Measurements from ENCODE around the gene F10. TPM values are rescaled to one million over a fixed set of nuclear protein-coding genes. Genes with fewer than 3 reads are reported as not detected.

F10 gene
- total RNA-seq, 2 experiments from 2014 or later, result not detected

DNA sequence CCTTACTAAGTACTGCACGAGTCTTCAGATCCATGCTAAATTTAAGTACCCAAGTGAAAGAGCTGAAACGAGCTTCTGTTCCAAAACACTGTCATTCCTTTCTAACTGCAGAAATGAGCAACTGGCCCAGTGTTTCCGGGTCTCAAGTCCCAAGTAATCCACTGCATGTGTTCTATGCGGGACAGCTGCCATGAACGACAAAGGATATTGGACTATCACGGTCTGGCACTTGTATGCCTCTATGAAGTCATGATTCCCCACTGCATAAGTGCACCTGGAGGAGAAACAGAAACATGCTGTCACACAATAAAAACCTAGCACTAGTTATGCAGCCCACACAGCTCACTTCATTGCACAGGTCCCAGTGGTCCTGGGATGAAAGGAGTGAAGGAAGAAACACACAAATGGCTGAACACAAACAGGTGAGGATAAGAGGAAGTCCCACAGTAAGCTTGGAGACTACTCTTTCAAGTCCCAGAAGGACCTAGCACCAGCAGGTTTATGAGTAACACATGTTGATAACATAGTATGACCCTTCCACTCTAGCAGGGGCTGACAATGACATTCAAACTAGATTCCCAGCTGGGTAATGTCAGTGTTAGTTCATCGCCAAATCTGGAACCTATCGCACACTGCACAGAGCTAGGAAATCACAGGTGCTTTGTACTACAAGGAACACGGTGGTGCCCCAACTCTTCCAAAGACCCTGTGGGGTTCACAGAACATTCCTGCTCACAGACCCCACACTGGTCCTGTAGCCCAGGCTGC is 74.6 kb downstream of the F10 start:
- POLR2A ChIA-PET, result interaction anchor here (0.9 kb wide), 1 partner anchor 16 kb away, joined by 3 read pairs; no protein-coding TSS in a partner anchor
- peaks cover 73% of the 10 kb centered on the region for H3K36me3 ChIP-seq (ENCODE audit: insufficient read depth, low read length)
- H3K9me2 ChIP-seq (ENCODE audit: insufficient read depth, low read length), result no peaks in the 10 kb centered on the region
- no peak overlapping the region for H3K27ac ChIP-seq (ENCODE audit: low read depth, low read length, poor library complexity, severe bottlenecking)
- DNase-seq (ENCODE audit: low spot score), result no peak
- no peak overlapping the region for H3K4me2 ChIP-seq (ENCODE audit: low read length)
- H3K4me1 ChIP-seq (ENCODE audit: insufficient read depth, low read length, poor library complexity, severe bottlenecking), result no peaks in the 10 kb centered on the region
- H3K9me3 ChIP-seq (ENCODE audit: low read length), result no peaks in the 10 kb centered on the region
- BruUV-seq (replicated peaks), result no TSS peak
- TF ChIP-seq, protein P1, sequence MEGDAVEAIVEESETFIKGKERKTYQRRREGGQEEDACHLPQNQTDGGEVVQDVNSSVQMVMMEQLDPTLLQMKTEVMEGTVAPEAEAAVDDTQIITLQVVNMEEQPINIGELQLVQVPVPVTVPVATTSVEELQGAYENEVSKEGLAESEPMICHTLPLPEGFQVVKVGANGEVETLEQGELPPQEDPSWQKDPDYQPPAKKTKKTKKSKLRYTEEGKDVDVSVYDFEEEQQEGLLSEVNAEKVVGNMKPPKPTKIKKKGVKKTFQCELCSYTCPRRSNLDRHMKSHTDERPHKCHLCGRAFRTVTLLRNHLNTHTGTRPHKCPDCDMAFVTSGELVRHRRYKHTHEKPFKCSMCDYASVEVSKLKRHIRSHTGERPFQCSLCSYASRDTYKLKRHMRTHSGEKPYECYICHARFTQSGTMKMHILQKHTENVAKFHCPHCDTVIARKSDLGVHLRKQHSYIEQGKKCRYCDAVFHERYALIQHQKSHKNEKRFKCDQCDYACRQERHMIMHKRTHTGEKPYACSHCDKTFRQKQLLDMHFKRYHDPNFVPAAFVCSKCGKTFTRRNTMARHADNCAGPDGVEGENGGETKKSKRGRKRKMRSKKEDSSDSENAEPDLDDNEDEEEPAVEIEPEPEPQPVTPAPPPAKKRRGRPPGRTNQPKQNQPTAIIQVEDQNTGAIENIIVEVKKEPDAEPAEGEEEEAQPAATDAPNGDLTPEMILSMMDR (conservative IDR thresholded peaks at IDR 0.05; ENCODE audit: low read length), result no peak
- TF ChIP-seq EZH2phosphoT487 (IDR thresholded peaks at IDR 0.05; ENCODE audit: borderline replicate concordance, low read depth, low read length), result no peak
- peaks cover 12% of the 10 kb centered on the region for H3K79me2 ChIP-seq (ENCODE audit: insufficient read depth, low read depth, low read length)
- CTCF ChIA-PET (ENCODE audit: unreplicated experiment), result no interaction called here
- intact Hi-C loops (cut with micrococcal nuclease; ENCODE audit: unreplicated experiment), result no loop called here
- H4K20me1 ChIP-seq (ENCODE audit: insufficient read depth, low read length), result no peaks in the 10 kb centered on the region
- H3K4me3 ChIP-seq (ENCODE audit: low read depth, low read length, poor library complexity, severe bottlenecking), result no peak overlapping the region
- no peak overlapping the region for H2AFZ ChIP-seq (ENCODE audit: low read length)

Small RNA genes within 50 kb of the gene (small RNA-seq; reads per million reads assigned to genes)
- gene AL137002.1, result not detected

Other genes starting within 250 kb of the F10 start
- gene MCF2L, start 153.6 kb upstream of the F10 start, total RNA-seq (2014; rRNA removed; shearing (Covaris generic)), result 2.8 and 8.4 TPM in 2 replicates
- 12.8 and 16.4 TPM in 2 replicates for gene MCF2L, start 153.6 kb upstream of the F10 start, total RNA-seq (2022)
- not detected in 2 replicates for gene F7, start 17.0 kb upstream of the F10 start, total RNA-seq (2014; rRNA removed; shearing (Covaris generic))
- not detected in 2 replicates for gene F7, start 17.0 kb upstream of the F10 start, total RNA-seq (2022)
- not detected in 2 replicates for gene PROZ, start 35.8 kb downstream of the F10 start, total RNA-seq (2014; rRNA removed; shearing (Covaris generic))
- not detected in 2 replicates for gene PROZ, start 35.8 kb downstream of the F10 start, total RNA-seq (2022)
- 38.3 and 41.9 TPM in 2 replicates for gene PCID2, start 85.9 kb downstream of the F10 start, total RNA-seq (2014; rRNA removed; shearing (Covaris generic))
- 27.9 and 30.2 TPM in 2 replicates for gene PCID2, start 85.9 kb downstream of the F10 start, total RNA-seq (2022)
- 44.8 and 49.8 TPM in 2 replicates for gene CUL4A, start 86.8 kb downstream of the F10 start, total RNA-seq (2014; rRNA removed; shearing (Covaris generic))
- 46.6 and 47.1 TPM in 2 replicates for gene CUL4A, start 86.8 kb downstream of the F10 start, total RNA-seq (2022)
- gene LAMP1, start 174.4 kb downstream of the F10 start, total RNA-seq (2014; rRNA removed; shearing (Covaris generic)), result 9.3 and 12.2 TPM in 2 replicates
- 22.4 and 24.6 TPM in 2 replicates for gene LAMP1, start 174.4 kb downstream of the F10 start, total RNA-seq (2022)
- gene GRTP1, start 241.3 kb downstream of the F10 start, total RNA-seq (2014; rRNA removed; shearing (Covaris generic)), result 1.0 TPM in 2 replicates
- gene GRTP1, start 241.3 kb downstream of the F10 start, total RNA-seq (2022), result 0.89 and 1.1 TPM in 2 replicates

Measured in OCI-LY7 (cell line).